Uterus (tissue), 2 donors: ENCODE measurements around the gene CACNB1.

Experiments
- POLR2A ChIP-seq, 2 donors: fragments of 450-650 bp; IDR thresholded peaks; one replicate each; pipeline ENCODE4 v1.6.1; 2016; ENCODE audit warnings: antibody characterized with exemption in 2 of 2, mild to moderate bottlenecking in 1 of 2, moderate library complexity in 1 of 2
- TF ChIP-seq, protein P1 (sequence below), 4 experiments: fragments of 200-600 bp in 2 of 4; fragments of 450-650 bp in 2 of 4; sonication (generic) in 2 of 4; IDR thresholded peaks; one replicate each; pipeline ENCODE4 v1.5.1; 2016 to 2019; ENCODE audit warnings: antibody characterized with exemption in 4 of 4, mild to moderate bottlenecking in 2 of 4, moderate library complexity in 1 of 4

- TF ChIP-seq, protein P1, sequence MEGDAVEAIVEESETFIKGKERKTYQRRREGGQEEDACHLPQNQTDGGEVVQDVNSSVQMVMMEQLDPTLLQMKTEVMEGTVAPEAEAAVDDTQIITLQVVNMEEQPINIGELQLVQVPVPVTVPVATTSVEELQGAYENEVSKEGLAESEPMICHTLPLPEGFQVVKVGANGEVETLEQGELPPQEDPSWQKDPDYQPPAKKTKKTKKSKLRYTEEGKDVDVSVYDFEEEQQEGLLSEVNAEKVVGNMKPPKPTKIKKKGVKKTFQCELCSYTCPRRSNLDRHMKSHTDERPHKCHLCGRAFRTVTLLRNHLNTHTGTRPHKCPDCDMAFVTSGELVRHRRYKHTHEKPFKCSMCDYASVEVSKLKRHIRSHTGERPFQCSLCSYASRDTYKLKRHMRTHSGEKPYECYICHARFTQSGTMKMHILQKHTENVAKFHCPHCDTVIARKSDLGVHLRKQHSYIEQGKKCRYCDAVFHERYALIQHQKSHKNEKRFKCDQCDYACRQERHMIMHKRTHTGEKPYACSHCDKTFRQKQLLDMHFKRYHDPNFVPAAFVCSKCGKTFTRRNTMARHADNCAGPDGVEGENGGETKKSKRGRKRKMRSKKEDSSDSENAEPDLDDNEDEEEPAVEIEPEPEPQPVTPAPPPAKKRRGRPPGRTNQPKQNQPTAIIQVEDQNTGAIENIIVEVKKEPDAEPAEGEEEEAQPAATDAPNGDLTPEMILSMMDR (IDR thresholded peaks at IDR 0.05): no peak
- TF ChIP-seq POLR2A (IDR thresholded peaks at IDR 0.05): no peak
Measured at GRCh38 chr17:39210093-39210434, 12.6 kb upstream of the CACNB1 start.
